ENCODE results near the gene SORL1-AS1.

Gene SORL1-AS1

DNA sequence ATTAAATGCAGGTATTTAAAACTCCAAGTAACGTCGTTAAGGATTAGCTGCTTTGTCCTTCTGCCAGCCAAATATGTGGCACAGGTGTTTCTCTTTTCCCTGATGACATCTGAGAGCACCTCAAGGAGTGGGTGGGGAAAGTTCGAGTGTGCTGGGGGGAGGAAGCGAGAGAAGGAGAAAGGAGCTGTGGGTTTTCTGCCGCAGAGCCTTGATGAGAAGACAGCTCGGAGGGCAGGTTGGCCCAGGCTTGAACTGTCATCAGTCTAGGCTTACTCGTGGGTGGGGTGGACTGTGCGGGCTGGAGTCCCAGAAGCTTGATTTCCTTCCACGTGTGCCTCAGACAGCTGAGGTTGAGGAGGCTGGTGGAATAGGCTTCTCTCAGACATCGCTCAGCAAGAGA, 15.2 kb upstream of the SORL1-AS1 start:
- TF ChIP-seq CTCF (conservative IDR thresholded peaks at IDR 0.05; ENCODE audit: low read depth), result no peak
- DNase-seq (ENCODE audit: low spot score), result no peak
- H3K27ac ChIP-seq, result peak overlapping the region; percentile 97
- POLR2A ChIA-PET (ENCODE audit: low non-redundant PET), result no interaction called here
- CTCF ChIA-PET, result interaction anchor here (0.6 kb wide), 2 partner anchors 22 to 123 kb away, joined by 3 read pairs; no protein-coding TSS in a partner anchor

DNA sequence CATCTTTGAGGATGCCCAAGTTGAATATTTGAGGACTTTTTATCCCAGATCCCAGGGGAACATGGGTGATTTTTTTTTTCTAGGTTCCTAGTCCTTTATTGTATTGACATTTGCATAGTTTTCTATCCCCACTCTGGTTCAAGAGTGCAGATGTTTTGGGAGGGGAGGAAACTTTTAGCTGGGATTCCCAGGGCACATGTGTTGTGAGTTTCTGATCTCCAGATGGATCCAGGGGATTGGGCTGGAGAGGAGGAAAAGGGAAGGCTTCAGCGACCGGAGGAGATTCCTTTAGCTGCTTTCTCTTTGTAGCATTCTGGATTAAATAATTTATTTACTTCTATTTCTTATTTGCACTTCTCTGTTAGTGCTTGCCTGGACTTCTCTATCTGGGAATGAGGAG, 14.7 kb upstream of the SORL1-AS1 start:
- ChIA-PET CTCF (interaction anchor here (0.6 to 0.7 kb wide), 2 partner anchors 9 to 124 kb away, joined by 3 read pairs; no protein-coding TSS in a partner anchor), POLR2A (ENCODE audit: low non-redundant PET) (no interaction called here)
- no peak for TF ChIP-seq CTCF (conservative IDR thresholded peaks at IDR 0.05; ENCODE audit: low read depth)
- DNase-seq (ENCODE audit: low spot score), result no peak
- peak overlapping the region; percentile 97 for H3K27ac ChIP-seq

GRCh38 chr11:121466063-121466794, 13.5 kb upstream of the SORL1-AS1 start:
- H3K27ac ChIP-seq, result peak overlapping the region; percentile 97
- POLR2A ChIA-PET (ENCODE audit: low non-redundant PET), result interaction anchor here (0.8 kb wide), 1 partner anchor 15 kb away, joined by 3 read pairs; no protein-coding TSS in a partner anchor
- CTCF ChIA-PET, result interaction anchor here (0.8 to 1.1 kb wide), 2 partner anchors 14 to 23 kb away, joined by 3 to 4 read pairs; partner anchors contain the start of gene SORL1-AS1
- peak; percentile 98 for DNase-seq (ENCODE audit: low spot score)
- TF ChIP-seq CTCF (conservative IDR thresholded peaks at IDR 0.05; ENCODE audit: low read depth), result no peak

DNA sequence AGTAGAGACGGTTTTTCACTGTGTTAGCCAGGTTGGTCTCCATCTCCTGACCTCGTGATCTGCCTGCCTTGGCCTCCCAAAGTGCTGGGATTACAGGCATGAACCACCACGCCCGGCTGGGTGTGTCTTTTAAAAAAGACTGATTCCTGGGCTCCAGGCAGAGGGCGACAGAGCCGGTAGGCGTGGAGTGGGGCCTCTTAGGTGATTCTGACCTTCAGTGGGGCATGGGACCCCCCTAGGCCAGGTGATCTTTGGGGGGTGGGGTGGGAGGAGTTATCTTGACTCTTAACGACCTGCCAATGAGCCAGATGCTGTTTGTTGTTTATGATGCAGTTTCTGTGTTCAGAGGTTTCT, 12.9 kb upstream of the SORL1-AS1 start:
- peak overlapping the region; percentile 97 for H3K27ac ChIP-seq
- no peak for DNase-seq (ENCODE audit: low spot score)
- TF ChIP-seq CTCF (conservative IDR thresholded peaks at IDR 0.05; ENCODE audit: low read depth), result no peak
- ChIA-PET POLR2A (ENCODE audit: low non-redundant PET) (no interaction called here), CTCF (no interaction called here)

GRCh38 chr11:121464352-121464946, 11.7 kb upstream of the SORL1-AS1 start:
- DNase-seq (ENCODE audit: low spot score), result peak; percentile 84
- no peak for TF ChIP-seq CTCF (conservative IDR thresholded peaks at IDR 0.05; ENCODE audit: low read depth)
- ChIA-PET CTCF (interaction anchor here (0.6 to 1.2 kb wide), 2 partner anchors 12 to 1021 kb away, joined by 4 to 7 read pairs; partner anchors contain the start of genes SORL1 and SORL1-AS1), POLR2A (ENCODE audit: low non-redundant PET) (no interaction called here)
- H3K27ac ChIP-seq, result peak overlapping the region; percentile 87

DNA sequence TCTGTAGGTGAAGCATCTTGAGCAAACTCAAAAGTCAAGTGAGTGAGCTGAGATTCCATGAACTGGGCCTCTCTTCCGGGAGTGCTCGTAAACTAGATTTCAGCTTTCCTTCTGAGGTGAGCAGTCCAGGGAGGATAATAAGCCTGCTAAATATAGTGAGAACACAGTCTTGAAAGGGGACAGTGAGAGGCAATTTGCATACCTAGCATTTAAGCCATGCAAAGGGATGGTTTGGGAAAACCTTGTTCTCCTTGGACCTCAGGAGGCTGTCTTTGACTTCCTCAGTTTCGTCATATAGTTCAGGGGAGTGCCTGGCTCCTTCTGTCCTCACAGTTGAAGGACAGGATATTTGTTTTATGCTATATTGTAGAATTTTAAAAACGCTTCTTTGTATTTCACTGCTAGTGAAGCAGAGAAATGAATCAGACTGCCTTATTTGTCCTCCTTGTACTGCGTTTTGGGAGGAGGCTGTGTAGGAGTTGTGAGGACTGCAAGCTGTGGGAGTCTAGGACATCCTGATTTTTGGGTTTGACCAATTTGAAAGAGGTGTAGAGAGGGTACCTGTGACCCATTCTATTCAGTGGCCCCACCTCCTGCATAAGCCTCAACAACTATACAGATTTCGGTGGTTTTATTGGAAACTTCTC, 11.0 kb upstream of the SORL1-AS1 start:
- no peak for DNase-seq (ENCODE audit: low spot score)
- ChIA-PET POLR2A (ENCODE audit: low non-redundant PET) (no interaction called here), CTCF (no interaction called here)
- peak overlapping the region; percentile 87 for H3K27ac ChIP-seq
- TF ChIP-seq CTCF (conservative IDR thresholded peaks at IDR 0.05; ENCODE audit: low read depth), result no peak
